Tongue (tissue), 2 donors: ENCODE results near the gene VWA5A. TPM values are rescaled to one million over a fixed set of nuclear protein-coding genes. Genes with fewer than 3 reads are reported as not detected.
A peak's percentile ranks its signal among the peaks of the same experiment; 100 is the strongest.

Source experiments
- DNase-seq: peaks from one replicate; pipeline ENCODE4 v3.0.0-alpha.2; 2015
- total RNA-seq: library from RNA; depleted of rRNA; stranded (reverse); fragments of >200 nt; gene quantifications from one replicate; pipeline ENCODE4 v1.2.3, GENCODE V29; 2014

Gene VWA5A
- total RNA-seq, 1 donor from 2014 or later = 110 TPM

DNA sequence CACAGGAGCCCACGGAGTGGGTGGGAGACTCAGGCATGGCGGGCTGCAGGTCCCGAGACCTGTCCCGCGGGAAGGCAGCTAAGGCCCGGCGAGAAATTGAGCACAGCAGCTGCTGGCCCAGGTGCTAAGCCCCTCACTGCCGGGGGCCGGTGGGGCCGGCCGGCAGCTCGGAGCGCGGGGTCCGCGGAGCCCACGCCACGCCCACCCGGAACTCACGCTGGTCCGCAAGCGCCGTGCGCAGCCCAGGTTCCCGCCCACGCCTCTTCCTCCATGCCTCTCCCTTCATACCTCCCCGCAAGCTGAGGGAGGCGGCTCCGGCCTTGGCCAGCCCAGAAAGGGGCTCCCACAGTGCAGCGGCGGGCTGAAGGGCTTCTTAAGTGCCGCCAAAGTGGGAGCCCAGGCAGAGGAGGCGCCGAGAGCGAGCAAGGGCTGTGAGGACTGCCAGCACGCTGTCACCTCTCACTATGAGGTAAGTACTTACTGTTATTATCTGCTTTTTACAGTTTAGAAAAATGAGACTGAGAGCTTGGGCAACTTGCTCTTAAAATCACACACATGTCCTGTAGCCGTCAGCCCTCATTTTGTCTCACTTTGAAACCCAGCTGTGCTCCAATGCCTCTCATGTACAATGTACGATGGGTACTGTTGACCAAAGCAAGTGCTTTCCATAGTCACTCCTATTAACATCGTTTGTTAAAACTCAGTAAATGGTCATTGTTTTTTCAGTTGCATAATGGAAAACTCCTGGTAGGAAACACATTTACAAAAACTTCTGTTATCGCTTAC lies 55.7 kb downstream of the VWA5A start:
- no peak for DNase-seq

DNA sequence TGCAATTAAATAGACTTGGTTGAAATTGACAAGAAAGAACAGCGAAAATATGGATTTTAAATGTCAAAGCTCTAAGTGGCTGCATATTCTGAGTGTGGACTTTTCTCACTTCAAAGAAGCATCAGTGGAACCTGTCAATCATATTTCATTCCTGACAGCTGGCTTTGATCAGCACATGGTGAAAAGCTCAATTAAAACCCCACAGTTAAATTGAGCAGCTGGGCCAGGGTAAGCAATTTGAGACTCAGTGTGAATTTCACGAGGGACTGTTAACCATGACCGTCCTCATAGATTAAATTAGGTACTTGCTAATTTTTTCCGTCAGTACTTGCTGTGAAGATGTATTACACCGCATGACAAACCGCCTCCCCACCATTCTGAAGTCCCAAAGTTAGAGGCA lies 56.9 kb downstream of the VWA5A start:
- DNase-seq = peak; percentile 70

GRCh38 chr11:124172599-124172998 lies 57.3 kb downstream of the VWA5A start:
- DNase-seq = no peak

GRCh38 chr11:124174001-124174583 lies 58.8 kb downstream of the VWA5A start:
- DNase-seq = peak; percentile 70

GRCh38 chr11:124176925-124177715 lies 61.9 kb downstream of the VWA5A start:
- no peak for DNase-seq

DNA sequence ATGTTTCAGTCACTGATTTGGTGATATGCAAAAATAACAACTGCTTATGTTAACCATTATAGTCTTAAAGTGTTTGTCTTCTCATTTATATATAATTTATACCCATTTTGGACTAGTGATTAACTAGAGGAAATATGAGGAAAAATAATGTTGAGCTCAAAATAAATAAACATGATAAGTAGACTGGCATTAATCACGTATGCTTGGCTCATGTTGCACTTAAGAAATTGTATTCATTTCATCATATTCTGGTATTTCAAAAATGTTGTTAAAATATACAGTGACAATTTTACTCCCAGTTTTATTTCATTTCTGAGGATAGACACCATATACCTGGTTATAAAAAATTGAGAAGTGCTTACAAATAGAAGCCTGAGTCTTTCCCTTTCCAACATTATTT lies 64.1 kb downstream of the VWA5A start:
- no peak for DNase-seq

GRCh38 chr11:124183068-124183467 lies 67.8 kb downstream of the VWA5A start, which contains the start of gene OR10D3:
OR10D3 (plus strand) TSS chr11:124183345; CDS start chr11:124185270, 1,925 bp downstream.
- DNase-seq = no peak

DNA sequence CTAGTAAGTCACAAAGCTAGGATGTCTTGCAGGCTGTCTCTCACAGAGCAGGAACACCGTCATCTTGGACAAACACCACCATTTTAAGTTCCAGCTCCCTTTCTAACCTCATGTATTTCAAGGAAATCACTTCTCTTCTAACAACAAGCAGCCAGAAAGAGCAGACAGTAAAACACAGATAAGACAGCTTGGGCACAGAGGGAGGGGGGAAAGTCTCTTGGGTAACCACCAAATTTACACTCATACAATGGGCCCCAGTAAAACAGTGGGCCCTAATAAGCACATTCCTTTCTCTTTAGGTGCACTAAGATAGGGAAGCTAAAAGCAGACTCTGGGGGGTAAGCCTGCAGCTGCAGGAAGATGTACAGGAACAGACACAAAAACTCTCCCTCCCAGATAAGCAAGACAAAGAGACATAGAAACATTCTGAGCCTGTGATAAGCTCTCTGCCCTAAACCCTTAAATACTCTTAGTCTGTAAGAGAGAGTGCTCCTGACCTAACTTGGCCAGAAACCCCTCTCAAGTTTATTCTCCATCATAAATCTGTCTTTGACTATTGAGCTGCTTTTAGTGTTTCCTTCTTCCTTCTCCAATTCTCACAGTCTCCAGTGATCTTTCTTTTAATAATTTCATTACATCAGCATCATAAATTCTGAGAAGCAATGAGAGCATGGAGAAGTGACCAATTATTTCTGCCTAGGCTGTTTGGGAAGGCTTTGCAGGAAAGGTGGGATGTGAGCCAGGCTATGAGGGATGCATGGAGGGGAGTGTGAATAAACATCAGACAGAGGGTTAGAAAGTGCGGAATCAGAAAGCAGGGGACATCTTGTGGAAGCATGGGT lies 75.3 kb downstream of the VWA5A start:
- peak; percentile 37 for DNase-seq

DNA sequence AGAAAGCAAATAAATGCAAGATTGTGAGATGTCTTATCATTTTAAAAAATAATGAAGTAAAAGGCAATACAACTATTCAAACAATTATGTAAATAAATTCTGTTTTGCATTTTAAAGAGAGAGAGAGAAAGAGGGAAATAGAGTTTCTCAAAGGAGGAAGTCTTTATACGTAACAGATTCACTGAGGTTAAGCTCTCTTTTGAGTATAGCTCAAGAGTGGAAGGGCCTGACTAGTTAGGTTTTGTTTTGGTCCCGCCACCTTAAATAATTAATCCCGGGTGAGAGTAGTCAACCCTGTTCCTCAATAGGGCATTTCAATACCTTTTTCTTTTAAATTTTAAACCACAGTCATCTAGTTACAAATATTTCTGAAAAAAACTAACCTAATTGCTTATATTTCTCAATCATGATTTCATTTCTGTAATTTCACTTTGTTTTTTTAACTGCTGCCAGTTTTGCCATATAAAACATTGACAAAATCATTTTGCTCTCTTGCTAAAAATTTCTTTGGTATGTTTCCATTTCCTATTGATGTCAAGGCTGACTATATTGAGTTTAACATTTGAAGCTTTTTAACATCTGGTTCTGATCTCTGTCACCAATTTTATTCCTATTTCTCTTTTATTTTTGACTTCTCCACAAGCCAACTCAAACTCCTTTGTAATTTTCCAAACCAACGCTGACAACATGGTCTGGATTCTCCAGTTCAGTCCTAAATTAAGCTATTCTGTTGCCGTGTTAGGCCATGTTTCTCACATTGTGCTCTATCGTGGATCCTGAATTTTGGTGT lies 78.2 kb downstream of the VWA5A start:
- no peak for DNase-seq

- peak; percentile 81 for DNase-seq
These were observed 79.3 kb downstream of the VWA5A start for GRCh38 chr11:124194293-124195188.

DNA sequence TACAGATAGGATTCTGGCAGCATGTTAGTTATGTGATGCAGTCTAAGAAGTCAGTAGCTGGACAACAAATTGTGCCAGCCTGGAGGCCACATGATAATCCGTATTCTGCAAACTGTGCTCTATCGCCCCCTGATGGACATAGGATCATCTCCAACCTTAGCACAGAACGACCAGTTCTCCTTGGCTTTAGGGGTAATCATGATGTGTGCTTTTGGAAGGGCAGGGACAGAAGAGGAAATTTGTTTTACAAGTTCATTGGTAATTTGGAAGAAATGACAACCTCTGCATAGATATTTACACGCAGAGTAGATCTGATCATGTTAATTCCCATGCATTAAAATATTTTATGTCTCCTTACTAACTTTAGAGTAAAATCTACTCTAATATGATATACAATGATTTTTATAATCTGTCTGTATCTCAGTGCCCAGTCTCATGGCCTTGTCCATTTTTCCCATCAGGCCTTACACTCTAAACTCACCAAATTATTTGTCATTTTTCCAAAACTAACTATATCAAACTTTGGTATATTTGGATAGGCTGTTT lies 80.0 kb downstream of the VWA5A start:
- peak; percentile 81 for DNase-seq

Other genes starting within 250 kb of the VWA5A start
- gene TMEM225, start 229.8 kb upstream of the VWA5A start, total RNA-seq = not detected
- gene OR8D4, start 213.3 kb upstream of the VWA5A start, total RNA-seq = 0.21 TPM
- not detected for gene OR4D5, start 175.8 kb upstream of the VWA5A start, total RNA-seq
- not detected for gene OR6T1, start 171.6 kb upstream of the VWA5A start, total RNA-seq
- gene OR10S1, start 137.7 kb upstream of the VWA5A start, total RNA-seq = not detected
- not detected for gene OR10G6, start 120.3 kb upstream of the VWA5A start, total RNA-seq
- gene OR10G4, start 102.5 kb upstream of the VWA5A start, total RNA-seq = not detected
- not detected for gene OR10G9, start 92.4 kb upstream of the VWA5A start, total RNA-seq
- gene OR10G8, start 88.7 kb upstream of the VWA5A start, total RNA-seq = not detected
- gene OR10G7, start 74.1 kb upstream of the VWA5A start, total RNA-seq = not detected
- gene OR10D3, start 67.9 kb downstream of the VWA5A start, total RNA-seq = 0.31 TPM
- gene OR8G1, start 125.6 kb downstream of the VWA5A start, total RNA-seq = not detected
- not detected for gene OR8G5, start 140.9 kb downstream of the VWA5A start, total RNA-seq
- 0.10 TPM for gene OR8D1, start 198.5 kb downstream of the VWA5A start, total RNA-seq
- not detected for gene OR8D2, start 204.7 kb downstream of the VWA5A start, total RNA-seq